OCI-M1 (cell line): ENCODE data around the gene CLASRP.
"Not testable (repeated sequence)": the region's sequence is repeated elsewhere in the genome, so short reads cannot be mapped to it uniquely, and the experiment has no call there.

ENCODE experiments used
- DNase-seq: peaks from one replicate; lab custom pipeline; 2025; lab: John Stamatoyannopoulos, UW

CLASRP gene, protein sequence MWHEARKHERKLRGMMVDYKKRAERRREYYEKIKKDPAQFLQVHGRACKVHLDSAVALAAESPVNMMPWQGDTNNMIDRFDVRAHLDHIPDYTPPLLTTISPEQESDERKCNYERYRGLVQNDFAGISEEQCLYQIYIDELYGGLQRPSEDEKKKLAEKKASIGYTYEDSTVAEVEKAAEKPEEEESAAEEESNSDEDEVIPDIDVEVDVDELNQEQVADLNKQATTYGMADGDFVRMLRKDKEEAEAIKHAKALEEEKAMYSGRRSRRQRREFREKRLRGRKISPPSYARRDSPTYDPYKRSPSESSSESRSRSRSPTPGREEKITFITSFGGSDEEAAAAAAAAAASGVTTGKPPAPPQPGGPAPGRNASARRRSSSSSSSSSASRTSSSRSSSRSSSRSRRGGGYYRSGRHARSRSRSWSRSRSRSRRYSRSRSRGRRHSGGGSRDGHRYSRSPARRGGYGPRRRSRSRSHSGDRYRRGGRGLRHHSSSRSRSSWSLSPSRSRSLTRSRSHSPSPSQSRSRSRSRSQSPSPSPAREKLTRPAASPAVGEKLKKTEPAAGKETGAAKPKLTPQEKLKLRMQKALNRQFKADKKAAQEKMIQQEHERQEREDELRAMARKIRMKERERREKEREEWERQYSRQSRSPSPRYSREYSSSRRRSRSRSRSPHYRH

DNA sequence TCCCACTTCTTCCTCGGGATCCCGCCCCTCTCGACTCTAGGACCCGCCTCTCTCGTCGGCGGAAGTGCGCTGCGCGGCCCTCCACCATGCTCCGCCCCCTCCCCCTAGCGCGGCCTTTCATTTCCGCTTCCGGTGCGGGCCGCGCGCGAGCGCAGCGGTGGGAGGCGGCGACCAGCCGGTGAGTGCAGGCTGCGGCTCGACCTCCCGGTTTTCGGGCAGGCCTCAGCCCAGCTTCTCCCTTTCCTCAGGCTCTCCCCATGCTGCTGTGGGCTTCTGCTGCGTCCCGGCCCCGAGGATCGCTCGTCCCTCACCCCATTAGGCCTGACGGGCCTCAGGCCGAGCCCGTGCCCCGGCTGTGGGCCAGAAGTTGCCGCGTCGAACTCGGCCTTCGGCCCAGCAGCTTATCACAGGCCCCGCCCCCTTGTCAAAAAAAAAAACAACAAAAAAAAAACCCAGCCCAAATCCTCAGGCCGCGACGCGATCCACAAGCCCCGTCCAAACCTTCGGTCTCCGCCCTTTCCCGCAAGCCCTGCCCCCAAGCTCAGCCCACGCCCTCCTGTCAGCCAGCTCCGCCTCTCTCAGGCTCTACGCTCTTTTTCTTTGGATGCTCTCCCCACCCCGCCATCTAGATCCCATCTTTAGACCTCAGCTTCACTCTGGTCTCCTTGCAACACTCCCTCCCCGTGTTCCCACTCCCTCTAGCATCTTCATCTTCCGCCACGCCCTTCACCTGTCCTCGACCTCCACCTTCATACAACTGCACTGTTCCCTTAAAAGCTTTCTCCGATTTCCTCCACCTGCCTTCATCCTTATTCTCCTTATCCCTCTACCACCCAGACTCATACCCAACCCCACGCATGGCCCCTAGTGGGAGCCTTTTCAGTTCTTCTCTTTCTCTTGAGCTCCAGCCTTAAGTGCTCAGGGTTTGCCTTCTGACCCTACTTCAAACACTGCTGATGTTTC, at the start of gene CLASRP:
Gene CLASRP (plus strand): TSS at position 115 of the 963 bp plus-strand sequence. CDS start 1,168 bp downstream, outside the sequence.
- peak; percentile 96 for DNase-seq

DNA sequence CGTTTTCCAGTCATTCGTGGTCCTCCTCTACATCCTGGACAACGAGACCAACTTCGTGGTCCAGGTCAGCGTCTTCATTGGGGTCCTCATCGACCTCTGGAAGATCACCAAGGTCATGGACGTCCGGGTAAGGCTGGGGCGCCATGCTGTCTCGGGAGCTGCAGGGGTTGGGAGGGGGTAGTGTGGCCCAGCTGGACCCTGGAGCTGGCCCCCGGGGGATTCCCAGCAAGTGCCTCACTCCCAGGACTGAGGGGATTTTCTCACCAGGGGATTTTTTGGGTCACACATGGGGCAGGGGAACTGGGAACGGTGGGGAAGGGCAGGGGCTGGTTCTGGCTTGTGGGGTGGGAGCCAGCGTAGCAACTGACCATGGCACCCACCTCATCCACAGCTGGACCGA, 48.4 kb upstream of the CLASRP start:
- DNase-seq, result no peak

DNA sequence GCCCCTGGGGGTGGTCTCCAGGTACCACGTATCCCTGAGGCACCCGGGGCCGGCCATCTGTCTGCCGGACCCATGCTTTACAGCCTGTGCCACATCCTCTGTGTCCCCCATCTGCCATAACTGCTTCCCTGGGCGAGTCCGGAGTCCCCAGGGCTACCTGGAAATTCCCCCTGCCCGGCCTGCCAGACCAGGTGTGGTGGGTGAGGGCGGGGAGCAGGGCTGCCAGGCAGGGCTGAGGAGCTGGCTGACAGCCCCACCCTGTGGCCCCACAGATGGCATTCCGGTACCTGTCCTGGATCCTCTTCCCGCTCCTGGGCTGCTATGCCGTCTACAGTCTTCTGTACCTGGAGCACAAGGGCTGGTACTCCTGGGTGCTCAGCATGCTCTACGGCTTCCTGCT, 47.9 kb upstream of the CLASRP start:
- DNase-seq, result no peak

DNA sequence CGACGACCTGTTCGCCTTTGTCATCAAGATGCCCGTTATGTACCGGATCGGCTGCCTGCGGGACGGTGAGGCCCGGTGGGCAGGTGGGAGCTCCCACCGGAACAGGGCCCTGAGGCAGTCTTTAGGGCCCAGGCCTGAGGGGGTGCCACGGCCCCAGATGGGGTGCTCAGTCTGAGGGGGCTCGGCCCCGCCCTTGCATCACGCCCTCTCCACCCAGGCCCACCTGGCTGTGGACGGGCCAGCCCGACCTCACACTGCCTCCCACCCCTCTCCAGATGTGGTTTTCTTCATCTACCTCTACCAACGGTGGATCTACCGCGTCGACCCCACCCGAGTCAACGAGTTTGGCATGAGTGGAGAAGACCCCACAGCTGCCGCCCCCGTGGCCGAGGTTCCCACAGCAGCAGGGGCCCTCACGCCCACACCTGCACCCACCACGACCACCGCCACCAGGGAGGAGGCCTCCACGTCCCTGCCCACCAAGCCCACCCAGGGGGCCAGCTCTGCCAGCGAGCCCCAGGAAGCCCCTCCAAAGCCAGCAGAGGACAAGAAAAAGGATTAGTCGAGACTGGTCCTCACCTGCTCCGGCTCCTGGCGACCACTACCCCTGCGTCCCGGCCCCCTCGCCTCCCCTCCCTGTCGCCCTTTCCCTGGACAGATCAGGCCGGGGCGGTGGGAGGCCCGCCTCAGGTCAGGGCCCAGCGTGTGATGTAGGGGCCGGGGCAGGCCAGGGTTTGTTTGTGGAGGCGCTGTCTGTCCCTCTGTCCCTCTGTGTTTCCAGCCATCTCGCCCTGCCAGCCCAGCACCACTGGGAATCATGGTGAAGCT, 46.3 kb upstream of the CLASRP start:
- no peak for DNase-seq

DNA sequence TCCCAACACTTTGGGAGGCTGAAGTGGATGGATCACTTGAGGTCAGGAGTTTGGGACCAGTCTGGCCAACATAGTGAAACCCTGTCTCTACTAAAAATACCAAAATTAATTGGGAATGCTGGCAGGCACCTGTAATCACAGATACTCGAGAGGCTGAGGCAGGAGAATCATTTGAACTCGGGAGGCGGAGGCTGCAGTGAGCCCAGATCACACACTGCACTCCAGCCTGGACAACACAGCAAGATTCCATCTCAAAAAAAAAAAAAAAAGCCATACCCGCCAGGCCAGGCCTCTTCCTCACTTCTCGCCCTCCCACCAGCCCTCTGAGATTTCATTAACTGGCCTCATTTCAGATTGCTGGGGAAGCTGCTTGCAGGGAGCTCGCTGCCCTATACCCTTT, 45.3 kb upstream of the CLASRP start:
- DNase-seq, result no peak

DNA sequence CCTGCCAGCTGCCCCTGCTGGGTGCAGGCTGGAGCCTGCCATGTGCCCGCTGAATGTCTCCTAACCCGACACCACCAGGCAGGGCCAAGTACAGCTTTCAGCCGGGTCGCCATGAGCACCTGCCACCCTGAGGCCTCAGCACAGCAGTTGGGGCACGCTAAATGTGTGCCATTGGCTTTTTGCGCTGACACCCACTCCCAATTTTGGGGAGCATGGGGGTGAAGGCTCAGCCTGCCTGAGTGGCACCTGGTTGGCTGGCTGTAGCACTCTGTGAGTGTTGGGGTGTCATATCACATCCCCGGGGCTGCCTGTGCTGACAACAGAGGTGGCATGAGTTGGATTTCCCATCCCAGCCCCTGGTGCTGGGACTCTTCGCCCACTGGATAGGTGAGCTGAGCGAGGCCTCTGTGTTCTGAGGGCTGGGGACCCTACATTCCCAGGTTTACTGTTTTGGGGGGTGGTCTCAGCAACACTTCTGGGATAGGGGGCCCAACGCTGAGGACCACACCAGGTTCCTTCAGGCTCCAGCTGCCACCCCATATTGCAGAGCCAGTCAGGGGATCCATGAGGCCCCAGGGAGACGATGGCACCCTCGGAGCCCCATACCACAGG, 44.8 kb upstream of the CLASRP start:
- no peak for DNase-seq

DNA sequence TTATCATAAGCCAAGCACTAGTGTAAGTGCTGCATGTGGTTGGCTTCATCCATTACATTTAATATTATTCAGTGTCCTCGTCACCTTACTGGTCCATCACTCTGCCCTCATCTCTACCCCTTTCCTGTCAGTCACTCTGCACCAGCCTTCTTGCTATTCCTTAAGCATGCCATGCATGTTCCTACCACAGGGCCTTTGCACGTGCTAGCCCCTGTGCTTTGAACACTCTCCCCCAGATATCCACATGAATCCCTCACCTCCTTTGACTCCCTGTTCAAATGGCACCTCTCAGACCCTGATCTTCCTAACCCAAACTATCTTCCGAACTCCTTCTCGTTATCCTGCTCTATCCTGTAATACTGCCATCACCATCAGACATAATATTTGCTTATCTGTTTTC, 40.8 kb upstream of the CLASRP start:
- no peak for DNase-seq

DNA sequence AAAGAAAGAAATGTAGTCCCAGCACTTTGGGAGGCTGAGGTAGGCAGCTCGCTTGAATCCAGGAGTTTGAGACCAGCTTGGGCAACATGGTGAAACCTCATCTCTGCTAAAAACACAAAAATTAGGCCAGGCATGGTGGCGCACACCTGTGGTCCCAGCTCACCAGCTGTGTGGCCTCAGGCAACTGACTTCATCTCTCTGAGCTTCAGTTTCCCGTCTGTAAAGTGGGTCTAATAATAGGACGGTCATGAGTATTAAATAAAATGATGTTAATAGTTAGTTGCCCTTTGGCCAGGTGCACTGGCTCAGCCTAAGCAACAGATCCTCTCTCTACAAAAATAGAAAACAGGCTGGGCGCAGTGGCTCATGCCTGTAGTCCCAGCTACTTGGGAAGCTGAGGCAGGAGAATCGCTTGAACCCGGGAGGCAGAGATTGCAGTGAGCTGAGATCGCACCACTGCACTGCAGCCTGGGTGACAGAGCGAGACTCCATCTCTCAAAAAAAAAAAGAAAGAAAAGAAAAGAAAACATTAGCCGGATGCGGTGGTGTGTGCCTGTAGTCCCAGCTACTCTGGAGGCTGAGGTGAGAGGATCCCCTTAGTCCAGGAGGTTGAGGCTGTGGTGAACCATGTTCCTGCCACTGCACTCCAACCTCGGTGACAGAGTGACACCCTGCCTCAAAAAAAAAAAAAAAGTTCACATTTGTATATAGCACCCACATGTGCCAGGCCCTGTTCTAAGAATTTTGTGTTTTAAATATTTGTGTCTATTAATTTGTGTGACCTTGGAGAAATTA, 39.5 kb upstream of the CLASRP start:
- not testable (repeated sequence) for DNase-seq

DNA sequence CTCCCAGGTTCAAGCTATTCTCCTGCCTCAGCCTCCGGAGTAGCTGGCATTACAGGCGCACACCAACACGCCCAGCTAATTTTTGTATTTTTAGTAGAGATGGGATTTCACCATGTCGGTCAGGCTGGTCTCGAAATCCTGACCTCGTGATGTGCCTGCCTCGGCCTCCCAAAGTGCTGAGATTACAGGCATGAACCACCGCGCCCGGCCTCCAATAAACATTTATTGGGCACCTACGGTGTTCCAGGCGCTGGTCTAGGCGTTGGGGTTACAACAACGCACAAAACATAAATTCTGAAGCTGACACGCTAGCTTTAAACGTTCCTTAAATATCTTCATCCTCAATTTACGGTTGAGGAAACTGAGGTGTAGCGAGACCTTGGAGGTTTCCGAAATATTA, 38.2 kb upstream of the CLASRP start:
- DNase-seq, result not testable (repeated sequence)

DNA sequence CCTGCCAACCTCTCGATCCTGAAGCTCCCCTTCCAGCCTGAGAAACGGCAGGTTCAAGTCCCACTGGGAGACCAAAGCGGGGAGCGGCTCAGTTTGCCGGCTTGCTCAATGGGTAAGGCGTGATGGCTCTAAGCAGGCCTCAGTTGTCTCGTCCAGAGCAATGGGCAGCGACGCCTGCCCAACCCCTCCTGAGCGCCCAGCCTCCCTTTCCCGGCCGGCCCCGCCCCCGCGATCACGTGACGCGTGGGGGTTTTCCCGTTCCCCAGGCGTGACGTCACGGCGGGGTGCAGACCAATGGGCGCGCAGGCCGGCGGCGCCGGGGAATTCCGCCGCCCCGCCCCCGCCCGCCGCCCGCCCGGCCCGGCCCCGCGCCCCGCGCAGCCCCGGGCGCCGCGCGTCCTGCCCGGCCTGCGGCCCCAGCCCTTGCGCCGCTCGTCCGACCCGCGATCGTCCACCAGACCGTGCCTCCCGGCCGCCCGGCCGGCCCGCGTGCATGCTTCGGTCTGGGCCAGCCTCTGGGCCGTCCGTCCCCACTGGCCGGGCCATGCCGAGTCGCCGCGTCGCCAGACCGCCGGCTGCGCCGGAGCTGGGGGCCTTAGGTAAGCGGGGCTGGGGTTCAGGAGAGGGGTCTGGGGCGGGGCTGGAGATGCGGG, 37.6 kb upstream of the CLASRP start, which contains the start of gene RELB:
Gene RELB (plus strand): TSS at position 378 of the 653 bp plus-strand sequence. CDS start 116 bp downstream, at position 494.
- DNase-seq, result peak; percentile 97

DNA sequence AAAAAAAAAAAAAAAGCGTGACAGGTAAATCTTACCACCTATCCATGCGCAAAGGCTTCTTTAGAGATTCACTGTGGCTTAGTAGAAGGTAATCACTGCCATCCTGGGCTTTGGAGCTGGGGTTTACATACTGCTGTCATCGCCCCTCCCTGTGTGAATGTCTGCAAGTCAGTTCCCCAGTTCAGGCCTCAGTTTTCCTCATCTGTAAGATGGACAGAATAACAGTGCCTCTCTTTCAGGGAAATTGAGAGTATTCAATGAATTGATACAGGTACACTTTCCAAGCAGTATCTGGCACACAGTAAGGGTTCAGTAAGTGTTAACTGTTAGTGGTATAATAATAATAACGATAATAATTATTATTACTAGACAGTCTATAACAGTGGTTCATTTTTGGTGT, 35.4 kb upstream of the CLASRP start:
- no peak for DNase-seq

DNA sequence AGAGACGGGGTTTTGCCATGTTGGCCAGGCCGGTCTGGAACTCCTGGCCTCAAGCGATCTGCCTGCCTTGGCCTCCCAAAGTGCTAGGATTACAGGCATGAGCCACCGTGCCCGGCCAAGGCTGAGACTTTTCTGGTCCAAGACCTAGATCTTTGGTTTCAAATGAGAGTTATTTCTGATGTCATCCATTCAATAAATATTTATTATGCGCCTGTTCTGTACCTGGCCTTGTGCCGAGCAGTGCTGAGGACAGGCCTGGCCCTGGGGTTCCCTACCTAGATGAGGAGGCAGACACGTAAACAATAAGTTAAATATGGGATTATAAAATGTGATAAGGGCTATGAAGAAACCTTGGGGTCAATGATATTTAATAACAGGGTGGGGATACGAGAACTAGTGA, 33.1 kb upstream of the CLASRP start:
- DNase-seq, result no peak

DNA sequence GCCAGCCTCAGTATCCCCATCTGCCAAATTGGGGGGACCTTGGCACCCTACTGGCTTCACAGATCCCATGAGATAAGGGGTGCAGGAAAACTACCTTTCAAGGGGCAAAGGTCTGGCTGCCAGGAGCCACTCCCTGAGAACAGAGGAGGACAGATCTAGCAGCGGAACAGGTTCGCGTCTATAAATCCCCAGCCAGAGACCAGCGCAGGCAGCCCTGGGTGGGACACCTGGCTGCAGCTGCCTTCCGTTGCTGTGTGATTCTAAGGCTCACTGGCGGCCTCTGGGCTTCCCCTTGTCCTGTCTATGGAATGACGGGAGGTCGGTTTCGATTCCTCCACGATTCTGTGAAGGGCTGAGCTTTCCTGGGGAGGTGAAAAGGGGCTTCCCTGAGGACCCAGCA, 30.3 kb upstream of the CLASRP start:
- DNase-seq, result no peak

DNA sequence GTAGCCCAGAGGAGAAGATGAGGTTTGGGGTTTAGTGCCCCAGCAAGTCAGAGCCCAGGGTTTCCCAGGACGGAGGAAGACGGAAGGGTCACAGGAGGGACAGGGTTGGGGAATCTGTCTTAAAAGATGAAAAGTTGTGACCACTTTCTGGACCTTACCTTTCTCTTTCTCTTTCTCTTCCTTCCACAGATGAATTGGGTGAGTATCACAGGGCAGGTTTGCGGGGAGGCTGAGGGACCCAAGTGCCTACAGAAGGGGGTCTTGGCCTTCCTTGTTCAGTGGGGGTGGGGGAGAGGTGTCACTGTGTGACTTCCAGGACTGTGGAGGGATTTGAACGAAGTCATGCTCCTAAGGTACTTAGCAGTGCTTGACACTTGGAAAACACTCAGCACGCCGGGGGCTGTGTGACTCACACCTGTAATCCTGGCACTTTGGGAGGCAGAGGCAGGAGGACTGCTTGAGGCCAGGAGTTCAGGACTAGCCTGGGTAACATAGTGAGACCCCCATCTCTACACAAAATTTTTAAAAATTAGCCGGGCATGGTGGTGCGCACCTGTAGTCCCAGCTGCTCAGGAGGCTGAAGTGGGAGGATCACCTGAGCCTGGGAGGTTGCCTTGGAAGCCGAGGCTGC, 29.1 kb upstream of the CLASRP start:
- no peak for DNase-seq

DNA sequence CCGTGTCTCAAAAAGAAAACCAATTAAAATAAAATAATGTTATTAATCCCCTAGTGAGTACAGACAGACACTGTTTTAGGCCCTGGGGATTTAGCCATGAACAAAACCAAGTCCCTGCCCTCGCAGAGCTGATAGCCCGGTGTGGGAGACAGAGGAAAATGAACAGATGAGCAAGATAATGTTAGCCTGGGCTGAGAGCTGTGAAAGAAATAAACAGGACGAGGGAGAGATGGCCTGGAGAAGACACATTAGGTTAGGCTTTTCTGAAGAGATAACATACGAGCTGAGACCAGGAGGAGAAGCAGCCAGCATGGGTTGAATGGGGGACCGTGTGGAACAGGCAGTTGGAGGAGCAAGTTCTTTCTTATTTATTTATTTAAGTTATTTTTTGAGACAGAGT, 28.5 kb upstream of the CLASRP start:
- peak; percentile 30 for DNase-seq

DNA sequence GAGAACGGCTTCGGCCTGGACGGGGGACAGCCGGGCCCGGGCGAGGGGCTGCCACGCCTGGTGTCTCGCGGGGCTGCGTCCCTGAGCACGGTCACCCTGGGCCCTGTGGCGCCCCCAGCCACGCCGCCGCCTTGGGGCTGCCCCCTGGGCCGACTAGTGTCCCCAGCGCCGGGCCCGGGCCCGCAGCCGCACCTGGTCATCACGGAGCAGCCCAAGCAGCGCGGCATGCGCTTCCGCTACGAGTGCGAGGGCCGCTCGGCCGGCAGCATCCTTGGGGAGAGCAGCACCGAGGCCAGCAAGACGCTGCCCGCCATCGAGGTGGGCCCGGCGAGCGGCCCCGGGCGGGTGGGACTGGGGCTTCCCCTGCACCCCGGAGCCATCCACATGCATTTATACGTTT, 26.9 kb upstream of the CLASRP start:
- DNase-seq, result no peak

DNA sequence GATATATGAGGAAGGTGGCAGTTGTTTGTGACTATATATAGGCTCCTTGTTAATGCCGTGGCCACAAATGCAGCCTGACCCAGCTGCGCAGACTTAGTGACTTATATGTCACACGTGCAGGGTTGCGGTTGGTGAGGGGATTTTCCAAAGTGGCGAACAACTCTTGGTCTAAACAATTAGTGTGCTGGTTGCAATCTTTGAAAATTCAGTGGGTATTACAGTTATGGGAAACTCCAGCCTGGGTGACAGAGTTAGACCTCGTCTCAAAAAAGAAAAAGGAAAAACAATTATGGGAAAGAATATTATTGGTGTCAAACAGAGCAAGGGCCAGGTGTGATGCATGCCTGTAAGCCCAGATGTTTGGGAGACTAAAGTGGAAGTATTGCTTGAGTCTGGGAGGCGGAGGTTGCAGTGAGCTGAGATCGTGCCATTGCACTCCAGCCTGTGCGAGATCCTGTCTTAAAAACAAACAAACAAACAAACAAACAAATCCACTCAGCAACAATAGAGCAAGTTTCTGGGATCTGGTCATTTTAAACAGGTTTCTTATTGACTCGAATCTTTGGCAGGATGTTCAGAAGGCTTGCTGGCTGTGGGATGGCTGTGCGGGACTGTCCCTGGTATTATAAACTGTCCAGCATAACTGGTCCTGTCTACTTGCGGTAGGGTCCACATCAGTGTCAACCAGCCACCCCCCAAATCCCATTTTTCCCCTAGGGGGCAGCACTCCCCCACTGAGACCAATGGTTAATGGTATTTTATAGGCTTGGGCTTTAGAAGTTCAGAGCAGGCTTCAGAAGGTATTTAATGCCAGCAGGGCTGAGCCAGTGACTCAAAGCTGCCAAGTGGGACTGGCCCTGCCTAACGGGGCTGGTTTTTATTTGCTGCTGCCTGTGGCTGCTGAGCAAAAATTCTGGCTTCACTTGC, 22.2 kb upstream of the CLASRP start:
- DNase-seq, result peak; percentile 89

DNA sequence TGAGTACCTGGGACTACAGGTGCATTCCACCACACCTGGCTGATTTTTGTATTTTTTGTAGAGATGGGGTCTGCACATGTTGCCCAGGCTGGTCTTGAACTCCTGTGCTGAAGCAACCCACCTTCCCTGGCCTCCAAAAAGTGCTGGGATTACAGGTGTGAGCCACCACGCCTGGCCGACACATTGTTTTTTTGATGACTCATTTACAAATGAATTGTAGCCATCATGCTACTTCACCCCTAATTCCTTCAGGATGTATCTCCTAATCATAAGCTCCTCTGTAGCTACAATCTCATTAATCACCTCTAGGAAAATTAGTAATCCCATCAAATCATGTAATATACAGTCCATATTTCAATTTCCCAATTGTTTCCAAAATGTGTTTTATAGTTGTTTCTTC, 19.7 kb upstream of the CLASRP start:
- no peak for DNase-seq
